ENCODE results near the gene GLT8D2.

DNA sequence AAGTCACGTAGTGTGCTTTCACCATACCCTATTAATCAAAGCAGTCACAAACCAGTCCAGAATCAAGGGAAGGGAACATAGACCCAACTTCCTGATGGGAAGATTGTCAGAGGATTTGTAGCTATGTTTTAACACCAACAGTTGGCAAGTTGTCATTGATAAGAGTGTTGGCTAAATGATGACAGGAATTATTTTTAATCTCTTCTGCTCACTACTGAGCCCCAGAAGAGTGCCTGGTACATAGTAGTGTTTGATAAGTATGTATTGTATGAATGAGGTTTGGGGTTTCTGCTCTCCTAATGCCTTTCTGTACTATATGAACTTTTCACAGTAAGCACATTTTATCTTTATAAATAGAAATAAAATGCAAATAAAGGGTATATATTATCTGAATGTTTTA is 29.0 kb upstream of the GLT8D2 start:
- TF ChIP-seq, protein P1, sequence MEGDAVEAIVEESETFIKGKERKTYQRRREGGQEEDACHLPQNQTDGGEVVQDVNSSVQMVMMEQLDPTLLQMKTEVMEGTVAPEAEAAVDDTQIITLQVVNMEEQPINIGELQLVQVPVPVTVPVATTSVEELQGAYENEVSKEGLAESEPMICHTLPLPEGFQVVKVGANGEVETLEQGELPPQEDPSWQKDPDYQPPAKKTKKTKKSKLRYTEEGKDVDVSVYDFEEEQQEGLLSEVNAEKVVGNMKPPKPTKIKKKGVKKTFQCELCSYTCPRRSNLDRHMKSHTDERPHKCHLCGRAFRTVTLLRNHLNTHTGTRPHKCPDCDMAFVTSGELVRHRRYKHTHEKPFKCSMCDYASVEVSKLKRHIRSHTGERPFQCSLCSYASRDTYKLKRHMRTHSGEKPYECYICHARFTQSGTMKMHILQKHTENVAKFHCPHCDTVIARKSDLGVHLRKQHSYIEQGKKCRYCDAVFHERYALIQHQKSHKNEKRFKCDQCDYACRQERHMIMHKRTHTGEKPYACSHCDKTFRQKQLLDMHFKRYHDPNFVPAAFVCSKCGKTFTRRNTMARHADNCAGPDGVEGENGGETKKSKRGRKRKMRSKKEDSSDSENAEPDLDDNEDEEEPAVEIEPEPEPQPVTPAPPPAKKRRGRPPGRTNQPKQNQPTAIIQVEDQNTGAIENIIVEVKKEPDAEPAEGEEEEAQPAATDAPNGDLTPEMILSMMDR (IDR thresholded peaks at IDR 0.05), result no peak
- no peak for TF ChIP-seq POLR2A (IDR thresholded peaks at IDR 0.05)

All from testis (tissue), 2 donors.